ENCODE data around the gene LYRM4.

Gene LYRM4

DNA sequence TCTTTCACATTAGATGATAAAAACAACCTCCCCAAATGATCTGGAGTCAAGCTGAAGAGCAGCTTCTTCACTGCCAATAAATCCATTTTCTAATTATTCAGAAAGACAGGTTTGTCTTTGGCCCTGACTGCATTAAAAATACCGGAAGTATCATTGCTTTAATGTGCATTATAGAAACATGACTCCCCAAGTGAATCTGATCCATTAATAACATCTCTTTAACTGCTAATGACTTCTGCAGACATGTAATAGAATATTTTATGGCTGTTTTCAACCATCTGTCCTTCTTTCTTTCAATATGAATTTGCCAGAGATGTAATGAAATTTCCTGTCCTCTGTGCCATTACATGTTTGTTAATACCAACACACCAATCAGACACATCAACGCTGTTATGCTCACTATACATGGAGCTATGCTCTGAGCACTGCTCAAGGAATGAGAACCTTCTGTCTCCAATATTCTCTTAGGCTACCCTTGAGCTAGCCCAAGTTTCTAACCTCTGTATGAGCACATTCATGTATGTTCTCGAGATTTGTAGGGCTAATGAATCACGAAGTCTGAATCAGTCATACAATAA is 87.8 kb downstream of the LYRM4 start:
- no peaks in the 10 kb centered on the region for H4K20me1 ChIP-seq (ENCODE audit: insufficient read depth, low read length)

DNA sequence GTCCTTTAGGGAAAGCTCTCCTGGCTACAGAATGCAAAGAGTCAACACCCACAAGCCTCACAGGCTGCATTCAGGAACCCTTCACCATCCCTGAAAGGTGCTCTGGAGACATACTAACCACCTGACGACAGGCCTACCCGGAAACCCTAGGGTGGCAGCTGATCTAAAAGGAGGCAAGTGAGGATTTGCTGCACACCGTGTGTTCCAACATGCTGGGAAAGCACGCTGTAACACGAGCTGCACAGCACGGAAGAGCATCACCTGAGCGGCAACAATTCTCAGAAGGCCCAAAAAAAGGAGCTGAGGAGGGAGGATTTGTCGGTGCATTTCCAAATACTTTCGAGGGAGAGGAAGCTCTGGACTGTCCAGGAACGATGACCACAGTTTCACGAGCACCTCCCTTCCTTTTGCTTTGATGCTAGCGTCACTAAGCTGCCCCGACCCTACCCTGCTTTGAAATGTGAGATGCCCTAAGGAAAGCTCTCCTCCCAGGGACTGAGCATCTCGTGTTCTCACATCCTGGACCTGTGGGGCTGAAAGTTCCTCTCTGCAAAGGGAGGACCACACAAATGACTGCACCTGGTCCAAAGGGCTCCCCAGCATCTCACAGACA is 88.6 kb downstream of the LYRM4 start:
- H3K36me3 ChIP-seq (replicated peaks; ENCODE audit: low read depth, low read length): no peaks in the 10 kb centered on the region
- no peak overlapping the region for H2AFZ ChIP-seq (ENCODE audit: low read depth, low read length)
- H3K27ac ChIP-seq (ENCODE audit: low read length): no peak overlapping the region
- H3K9ac ChIP-seq (ENCODE audit: low read length): no peak overlapping the region
- H3K9me3 ChIP-seq (ENCODE audit: insufficient read depth, low read length): no peaks in the 10 kb centered on the region
- TF ChIP-seq, protein P1, sequence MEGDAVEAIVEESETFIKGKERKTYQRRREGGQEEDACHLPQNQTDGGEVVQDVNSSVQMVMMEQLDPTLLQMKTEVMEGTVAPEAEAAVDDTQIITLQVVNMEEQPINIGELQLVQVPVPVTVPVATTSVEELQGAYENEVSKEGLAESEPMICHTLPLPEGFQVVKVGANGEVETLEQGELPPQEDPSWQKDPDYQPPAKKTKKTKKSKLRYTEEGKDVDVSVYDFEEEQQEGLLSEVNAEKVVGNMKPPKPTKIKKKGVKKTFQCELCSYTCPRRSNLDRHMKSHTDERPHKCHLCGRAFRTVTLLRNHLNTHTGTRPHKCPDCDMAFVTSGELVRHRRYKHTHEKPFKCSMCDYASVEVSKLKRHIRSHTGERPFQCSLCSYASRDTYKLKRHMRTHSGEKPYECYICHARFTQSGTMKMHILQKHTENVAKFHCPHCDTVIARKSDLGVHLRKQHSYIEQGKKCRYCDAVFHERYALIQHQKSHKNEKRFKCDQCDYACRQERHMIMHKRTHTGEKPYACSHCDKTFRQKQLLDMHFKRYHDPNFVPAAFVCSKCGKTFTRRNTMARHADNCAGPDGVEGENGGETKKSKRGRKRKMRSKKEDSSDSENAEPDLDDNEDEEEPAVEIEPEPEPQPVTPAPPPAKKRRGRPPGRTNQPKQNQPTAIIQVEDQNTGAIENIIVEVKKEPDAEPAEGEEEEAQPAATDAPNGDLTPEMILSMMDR (IDR thresholded peaks at IDR 0.05; ENCODE audit: low read depth, low read length): no peak
- TF ChIP-seq EZH2phosphoT487 (IDR thresholded peaks at IDR 0.05; ENCODE audit: low read depth): no peak
- H3K4me2 ChIP-seq (ENCODE audit: low read length): no peak overlapping the region
- peaks cover 18% of the 10 kb centered on the region for H3K4me1 ChIP-seq (ENCODE audit: low read length)
- no peaks in the 10 kb centered on the region for H4K20me1 ChIP-seq (ENCODE audit: insufficient read depth, low read length)
- H3K27me3 ChIP-seq (ENCODE audit: low read depth, low read length): no peaks in the 10 kb centered on the region
- no peak overlapping the region for H3K4me3 ChIP-seq (ENCODE audit: low read length)
- no peaks in the 10 kb centered on the region for H3K79me2 ChIP-seq (ENCODE audit: low read length)

More for the DNA sequence above, 87.8 kb downstream of the LYRM4 start:
- no peak overlapping the region for H2AFZ ChIP-seq (ENCODE audit: low read depth, low read length)
- no peaks in the 10 kb centered on the region for H3K9me3 ChIP-seq (ENCODE audit: insufficient read depth, low read length)
- H3K79me2 ChIP-seq (ENCODE audit: low read length): no peaks in the 10 kb centered on the region
- TF ChIP-seq, protein P1 (IDR thresholded peaks at IDR 0.05; ENCODE audit: low read depth, low read length): no peak
- TF ChIP-seq EZH2phosphoT487 (IDR thresholded peaks at IDR 0.05; ENCODE audit: low read depth): no peak
- no peaks in the 10 kb centered on the region for H3K27me3 ChIP-seq (ENCODE audit: low read depth, low read length)
- H3K4me3 ChIP-seq (ENCODE audit: low read length): no peak overlapping the region
- no peaks in the 10 kb centered on the region for H3K36me3 ChIP-seq (replicated peaks; ENCODE audit: low read depth, low read length)
- H3K9ac ChIP-seq (ENCODE audit: low read length): no peak overlapping the region
- peaks cover 18% of the 10 kb centered on the region for H3K4me1 ChIP-seq (ENCODE audit: low read length)
- no peak overlapping the region for H3K4me2 ChIP-seq (ENCODE audit: low read length)
- no peak overlapping the region for H3K27ac ChIP-seq (ENCODE audit: low read length)

DNA sequence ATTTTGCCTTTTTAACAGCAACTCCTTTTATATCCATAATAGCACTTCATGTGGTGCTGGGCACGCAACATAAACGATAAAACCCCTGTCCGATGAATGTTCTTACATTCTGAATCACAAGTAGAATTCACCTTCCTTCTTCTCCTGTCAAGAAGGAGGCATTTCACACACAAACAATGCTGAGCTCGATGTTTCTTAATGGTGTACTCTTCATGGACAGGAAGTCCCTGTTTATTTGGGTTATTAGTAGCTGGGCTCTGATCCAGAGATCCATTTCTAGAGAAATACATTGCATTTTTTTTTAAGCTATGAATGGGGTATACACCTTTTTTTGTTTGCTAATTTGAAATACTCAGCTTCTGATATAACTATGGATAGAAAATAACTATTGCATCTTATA is 93.2 kb downstream of the LYRM4 start:
- Histone ChIP-seq H3K9me3 (ENCODE audit: insufficient read depth, low read length) (no peaks in the 10 kb centered on the region), H3K4me2 (ENCODE audit: low read length) (no peak overlapping the region), H2AFZ (ENCODE audit: low read depth, low read length) (no peak overlapping the region), H3K27me3 (ENCODE audit: low read depth, low read length) (no peaks in the 10 kb centered on the region), H3K79me2 (ENCODE audit: low read length) (no peaks in the 10 kb centered on the region), H3K9ac (ENCODE audit: low read length) (no peak overlapping the region), H3K36me3 (replicated peaks; ENCODE audit: low read depth, low read length) (no peaks in the 10 kb centered on the region), H4K20me1 (ENCODE audit: insufficient read depth, low read length) (no peaks in the 10 kb centered on the region), H3K27ac (ENCODE audit: low read length) (no peak overlapping the region), H3K4me1 (ENCODE audit: low read length) (no peaks in the 10 kb centered on the region), H3K4me3 (ENCODE audit: low read length) (no peak overlapping the region)
- TF ChIP-seq, protein P1 (IDR thresholded peaks at IDR 0.05; ENCODE audit: low read depth, low read length): no peak
- no peak for TF ChIP-seq EZH2phosphoT487 (IDR thresholded peaks at IDR 0.05; ENCODE audit: low read depth)

DNA sequence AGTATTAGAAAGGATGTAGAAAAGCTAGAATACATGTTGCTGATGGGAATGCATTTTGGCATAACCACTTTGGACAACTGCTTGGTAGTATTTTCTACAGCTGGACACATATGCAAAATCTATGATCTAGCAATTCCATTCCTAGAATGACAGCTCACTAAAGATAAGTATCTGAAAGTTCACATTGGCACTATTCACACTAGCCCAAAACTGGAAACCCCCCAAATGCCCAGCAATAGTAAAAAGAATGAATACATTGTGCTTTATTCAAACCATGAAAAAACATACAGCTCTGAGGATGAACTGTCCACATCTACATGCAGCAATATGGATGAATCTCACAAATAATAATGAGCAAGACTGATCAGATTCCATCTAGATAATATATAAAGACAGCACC is 96.7 kb downstream of the LYRM4 start:
- H3K9me3 ChIP-seq (ENCODE audit: insufficient read depth, low read length): no peaks in the 10 kb centered on the region
- no peak overlapping the region for H2AFZ ChIP-seq (ENCODE audit: low read depth, low read length)
- no peaks in the 10 kb centered on the region for H3K79me2 ChIP-seq (ENCODE audit: low read length)
- no peak overlapping the region for H3K4me2 ChIP-seq (ENCODE audit: low read length)
- no peaks in the 10 kb centered on the region for H3K27me3 ChIP-seq (ENCODE audit: low read depth, low read length)
- H3K9ac ChIP-seq (ENCODE audit: low read length): no peak overlapping the region
- H4K20me1 ChIP-seq (ENCODE audit: insufficient read depth, low read length): no peaks in the 10 kb centered on the region
- H3K36me3 ChIP-seq (replicated peaks; ENCODE audit: low read depth, low read length): no peaks in the 10 kb centered on the region
- no peaks in the 10 kb centered on the region for H3K4me1 ChIP-seq (ENCODE audit: low read length)
- H3K4me3 ChIP-seq (ENCODE audit: low read length): no peak overlapping the region
- TF ChIP-seq, protein P1 (IDR thresholded peaks at IDR 0.05; ENCODE audit: low read depth, low read length): no peak
- no peak for TF ChIP-seq EZH2phosphoT487 (IDR thresholded peaks at IDR 0.05; ENCODE audit: low read depth)
- H3K27ac ChIP-seq (ENCODE audit: low read length): no peak overlapping the region
